Adipocyte (in vitro differentiated cells): ENCODE measurements around the gene SUPT16H.
"Not testable (repeated sequence)": the region's sequence is repeated elsewhere in the genome, so short reads cannot be mapped to it uniquely, and the experiment has no call there.

ENCODE experiments used
- DNase-seq: peaks from one replicate; pipeline ENCODE4 v3.0.0-alpha.2; 2015; ENCODE audit warnings: low read depth
- H3K27me3 ChIP-seq: replicated peaks from 2 replicates; pipeline ENCODE4 v1.7.0; 2013; ENCODE audit warnings: mild to moderate bottlenecking, low read length, moderate library complexity; ENCODE audit not compliant: control insufficient read depth, insufficient read depth
- H3K36me3 ChIP-seq: 2 replicates; pipeline ENCODE4 v1.7.0; 2013; ENCODE audit warnings: low read length, mild to moderate bottlenecking, moderate library complexity; ENCODE audit not compliant: control insufficient read depth, insufficient read depth, severe bottlenecking
- H3K4me1 ChIP-seq: 2 replicates; pipeline ENCODE4 v1.7.0; 2013; ENCODE audit warnings: mild to moderate bottlenecking, low read length, moderate library complexity; ENCODE audit not compliant: control insufficient read depth, insufficient read depth
- H3K4me3 ChIP-seq: 2 replicates; pipeline ENCODE4 v1.7.0; 2013; ENCODE audit warnings: mild to moderate bottlenecking, low read length, moderate library complexity
- H3K9ac ChIP-seq: 2 replicates; pipeline ENCODE4 v1.7.0; 2013; ENCODE audit warnings: mild to moderate bottlenecking, low read length, moderate library complexity
- H3K9me3 ChIP-seq: 2 replicates; pipeline ENCODE4 v1.7.0; 2013; ENCODE audit warnings: mild to moderate bottlenecking, low read length, moderate library complexity; ENCODE audit not compliant: control insufficient read depth

Gene SUPT16H

DNA sequence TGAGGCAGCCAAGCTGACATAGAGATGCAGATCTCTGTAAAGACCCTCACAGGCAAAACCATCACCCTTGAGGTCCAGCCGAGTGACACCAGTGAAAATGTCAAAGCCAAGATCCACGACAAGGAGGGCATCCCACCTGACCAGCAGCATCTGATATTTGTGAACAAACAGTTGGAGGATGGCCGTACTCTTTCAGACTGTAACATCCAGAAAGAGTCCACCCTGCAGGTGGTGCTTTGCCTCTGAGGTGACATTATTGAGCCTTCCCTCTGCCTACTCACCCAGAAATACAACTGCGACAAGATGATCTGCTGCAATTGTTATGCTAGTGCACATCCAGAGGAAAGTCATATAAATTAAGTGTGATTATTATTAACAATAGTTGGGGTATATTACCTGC lies 15.1 kb upstream of the SUPT16H start:
- DNase-seq = no peak
- H3K27me3 ChIP-seq = no peaks in the 10 kb centered on the region
- no peak overlapping the region for H3K4me3 ChIP-seq
- no peak overlapping the region for H3K9ac ChIP-seq
- H3K36me3 ChIP-seq = peaks cover 94% of the 10 kb centered on the region
- H3K9me3 ChIP-seq = no peaks in the 10 kb centered on the region
- H3K4me1 ChIP-seq = no peaks in the 10 kb centered on the region

DNA sequence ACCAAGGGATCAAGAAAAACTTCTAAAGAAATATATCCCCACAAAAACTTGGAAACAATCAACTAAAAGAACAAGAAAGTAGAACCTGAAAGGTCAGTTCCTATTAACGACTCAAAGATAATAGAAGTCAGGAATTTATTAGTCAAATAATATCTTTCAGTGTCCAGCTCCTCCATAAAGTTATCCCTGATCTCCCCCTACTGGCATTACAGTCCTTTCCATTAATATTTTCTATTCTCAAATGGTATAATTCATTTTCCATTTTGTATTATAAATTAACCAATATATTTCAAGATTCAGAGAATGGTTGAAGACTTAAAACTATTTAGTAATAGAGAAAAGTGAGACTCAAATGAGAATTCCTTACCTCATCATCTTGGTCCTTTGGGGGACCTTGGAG lies 11.6 kb upstream of the SUPT16H start:
- peaks cover 96% of the 10 kb centered on the region for H3K36me3 ChIP-seq
- DNase-seq = no peak
- H3K9me3 ChIP-seq = no peaks in the 10 kb centered on the region
- H3K4me1 ChIP-seq = peaks cover 3% of the 10 kb centered on the region
- no peaks in the 10 kb centered on the region for H3K27me3 ChIP-seq
- H3K9ac ChIP-seq = no peak overlapping the region
- H3K4me3 ChIP-seq = no peak overlapping the region

DNA sequence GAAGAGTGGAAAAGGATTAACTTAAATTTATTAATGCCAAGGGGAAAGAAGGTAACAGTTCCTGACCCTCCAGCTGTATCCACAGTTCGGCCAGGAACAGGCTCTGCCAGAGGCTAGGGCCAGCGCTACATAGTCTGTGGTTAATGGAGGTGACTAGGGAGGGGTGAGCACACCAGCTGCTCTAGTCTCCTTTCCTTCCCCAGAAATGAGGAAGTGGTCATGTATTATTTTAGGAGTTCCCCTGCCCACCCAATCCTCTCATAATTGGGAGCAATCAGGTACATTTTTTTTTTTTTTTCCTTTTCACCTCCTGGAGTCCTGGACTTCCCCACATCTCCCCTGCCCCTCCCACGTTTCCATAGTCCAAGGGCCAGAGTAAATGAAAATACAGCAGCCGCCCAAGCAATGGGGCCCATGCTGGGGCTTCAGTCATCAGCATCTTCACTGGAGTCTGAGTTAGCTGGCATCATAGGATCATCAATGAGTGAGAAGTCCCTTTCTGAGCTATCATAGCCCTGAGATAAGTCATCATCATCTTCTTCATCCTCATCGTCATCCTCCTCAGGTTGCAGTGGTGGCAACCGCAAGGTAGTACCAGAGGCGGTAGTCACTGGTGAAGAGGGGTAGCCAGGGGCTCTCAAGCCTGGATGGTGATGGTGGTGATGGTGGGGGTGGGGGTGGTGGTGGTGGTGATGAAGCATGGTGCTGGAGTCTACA lies 1.5 kb upstream of the SUPT16H start:
- Histone ChIP-seq H3K4me1 (peaks cover 20% of the 10 kb centered on the region), H3K9me3 (no peaks in the 10 kb centered on the region), H3K9ac (peak overlapping the region; percentile 96), H3K4me3 (peak overlapping the region; percentile 98), H3K27me3 (no peaks in the 10 kb centered on the region), H3K36me3 (peaks cover 50% of the 10 kb centered on the region)
- no peak for DNase-seq

DNA sequence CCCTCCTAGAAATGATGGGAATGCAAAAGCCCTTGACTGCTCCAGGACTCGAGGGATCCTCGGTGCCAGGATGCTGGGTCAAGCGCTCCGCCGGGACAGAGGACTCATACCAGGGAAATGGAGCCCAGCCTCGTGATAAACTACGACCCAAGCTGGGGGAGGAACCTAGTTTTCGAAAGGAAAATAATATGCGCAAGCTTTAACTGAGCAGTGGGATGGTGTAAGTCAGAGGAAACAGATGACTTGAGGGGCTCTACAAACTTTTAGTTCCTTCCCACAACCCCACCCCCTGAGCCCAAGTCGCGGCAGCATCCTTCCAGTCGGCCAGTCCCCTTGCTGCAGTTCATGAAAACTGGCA lies 654 bp upstream of the SUPT16H start:
- peak overlapping the region; percentile 96 for H3K9ac ChIP-seq
- no peak for DNase-seq
- peak overlapping the region; percentile 98 for H3K4me3 ChIP-seq
- peaks cover 20% of the 10 kb centered on the region for H3K4me1 ChIP-seq
- H3K9me3 ChIP-seq = no peaks in the 10 kb centered on the region
- H3K27me3 ChIP-seq = no peaks in the 10 kb centered on the region
- peaks cover 41% of the 10 kb centered on the region for H3K36me3 ChIP-seq

DNA sequence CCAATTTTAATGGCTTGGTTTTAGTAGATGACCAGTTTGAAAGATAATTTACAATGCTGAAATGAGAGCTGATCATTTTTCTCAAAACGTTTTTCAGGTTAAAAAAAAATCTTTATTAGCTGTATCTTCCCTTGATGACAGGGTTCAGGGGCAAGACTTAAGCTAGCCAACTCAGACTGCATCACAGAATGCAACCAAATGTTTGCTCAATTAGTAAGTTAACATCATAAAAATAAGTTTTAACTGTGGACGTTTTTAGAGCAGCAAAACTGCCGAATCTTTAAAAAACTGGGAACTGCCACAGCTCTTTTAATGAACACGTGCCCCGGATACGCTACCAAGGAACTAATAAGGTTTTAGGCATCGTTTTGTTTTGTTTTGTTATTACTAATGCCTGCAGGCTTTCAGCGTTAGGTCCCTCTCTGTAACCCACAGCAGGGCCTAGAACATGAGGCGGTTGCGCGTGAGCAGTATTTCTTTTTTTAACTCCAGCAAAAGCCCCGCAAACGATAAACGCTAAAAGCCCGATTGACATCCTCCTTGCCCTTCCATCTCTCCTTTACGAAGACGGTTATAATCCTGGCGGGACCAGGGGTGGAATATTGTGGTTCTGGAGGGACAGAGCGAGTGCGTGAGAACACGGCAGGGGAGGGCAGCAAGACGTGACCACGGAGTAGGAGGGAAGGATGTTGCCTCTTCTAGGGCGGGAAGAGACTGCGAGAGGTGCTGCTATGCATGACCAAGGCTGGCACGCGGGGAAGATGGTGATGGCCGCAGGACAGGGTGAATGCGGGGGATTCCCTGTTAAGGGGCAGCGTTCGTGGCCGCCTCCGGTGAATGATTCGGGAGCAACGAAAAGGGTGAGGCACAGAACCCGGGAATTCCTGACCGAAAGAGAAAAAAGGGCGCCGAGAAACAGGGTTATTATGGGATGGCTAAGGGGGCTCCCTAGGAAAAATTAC lies 652 bp downstream of the SUPT16H start:
- H3K27me3 ChIP-seq = no peaks in the 10 kb centered on the region
- no peaks in the 10 kb centered on the region for H3K9me3 ChIP-seq
- H3K4me3 ChIP-seq = peak overlapping the region; percentile 98
- DNase-seq = peak; percentile 77
- H3K9ac ChIP-seq = peak overlapping the region; percentile 96
- peaks cover 20% of the 10 kb centered on the region for H3K4me1 ChIP-seq
- peaks cover 28% of the 10 kb centered on the region for H3K36me3 ChIP-seq

DNA sequence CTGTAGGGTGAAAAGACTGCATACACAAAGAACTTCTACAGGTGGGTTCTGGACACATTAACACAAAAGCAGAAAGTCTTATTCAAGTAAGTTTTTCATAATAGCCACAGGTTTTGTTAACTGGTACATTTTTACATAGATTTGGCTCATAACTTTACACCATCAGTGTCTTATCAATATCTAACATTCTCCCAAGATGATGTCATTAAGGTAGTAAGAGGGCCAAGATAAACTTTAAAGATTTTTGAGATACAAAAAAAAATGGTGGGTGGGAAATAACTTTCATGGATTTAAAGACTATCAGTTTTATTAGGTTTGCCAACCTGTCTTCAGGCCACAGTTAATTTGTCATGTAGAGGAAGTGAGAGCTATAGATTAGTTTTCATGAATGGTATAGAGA lies 1.7 kb downstream of the SUPT16H start:
- peak overlapping the region; percentile 98 for H3K4me3 ChIP-seq
- no peak for DNase-seq
- no peaks in the 10 kb centered on the region for H3K9me3 ChIP-seq
- peaks cover 22% of the 10 kb centered on the region for H3K36me3 ChIP-seq
- H3K27me3 ChIP-seq = no peaks in the 10 kb centered on the region
- peaks cover 20% of the 10 kb centered on the region for H3K4me1 ChIP-seq
- peak overlapping the region; percentile 96 for H3K9ac ChIP-seq

DNA sequence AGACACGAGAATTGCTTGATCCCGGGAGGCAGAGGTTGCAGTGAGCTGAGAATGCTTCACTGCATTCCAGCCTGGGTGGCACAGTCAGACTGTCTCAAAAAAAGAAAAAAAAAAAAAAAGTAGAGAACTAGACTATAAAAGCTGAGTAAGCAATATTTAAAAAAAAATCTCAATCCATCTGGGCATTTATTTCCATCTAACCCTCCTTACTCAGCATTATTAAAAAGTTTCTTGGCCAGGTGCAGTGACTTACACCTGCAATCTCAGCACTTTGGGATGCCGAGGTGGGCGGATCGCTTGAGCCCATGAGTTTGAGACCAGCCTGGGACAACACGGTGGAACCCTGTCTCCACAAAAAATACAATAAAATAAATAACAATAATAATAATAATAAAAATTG lies 4.5 kb downstream of the SUPT16H start:
- H3K4me3 ChIP-seq = no peak overlapping the region
- no peaks in the 10 kb centered on the region for H3K27me3 ChIP-seq
- DNase-seq = no peak
- no peaks in the 10 kb centered on the region for H3K9me3 ChIP-seq
- H3K36me3 ChIP-seq = peaks cover 8% of the 10 kb centered on the region
- H3K4me1 ChIP-seq = peaks cover 14% of the 10 kb centered on the region
- H3K9ac ChIP-seq = no peak overlapping the region

DNA sequence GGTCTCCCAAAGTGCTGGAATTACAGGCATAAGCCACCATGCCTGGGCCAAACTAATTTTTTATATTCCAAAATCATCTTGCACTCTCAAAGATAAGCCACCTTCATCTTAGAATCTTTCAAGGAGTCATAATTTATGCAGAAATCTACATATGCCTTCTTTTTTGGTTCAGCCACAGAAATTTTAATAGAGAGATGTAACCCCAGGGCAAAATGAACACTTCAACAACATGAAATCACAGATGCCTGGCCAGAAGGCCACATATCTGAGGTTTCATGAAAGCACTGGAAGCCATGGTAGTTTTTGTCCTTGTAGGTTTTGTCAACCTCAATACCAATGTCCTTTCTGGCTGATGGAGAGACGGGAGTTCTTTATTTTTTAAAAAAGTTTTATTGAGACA lies 9.8 kb downstream of the SUPT16H start:
- peaks cover 48% of the 10 kb centered on the region for H3K36me3 ChIP-seq

DNA sequence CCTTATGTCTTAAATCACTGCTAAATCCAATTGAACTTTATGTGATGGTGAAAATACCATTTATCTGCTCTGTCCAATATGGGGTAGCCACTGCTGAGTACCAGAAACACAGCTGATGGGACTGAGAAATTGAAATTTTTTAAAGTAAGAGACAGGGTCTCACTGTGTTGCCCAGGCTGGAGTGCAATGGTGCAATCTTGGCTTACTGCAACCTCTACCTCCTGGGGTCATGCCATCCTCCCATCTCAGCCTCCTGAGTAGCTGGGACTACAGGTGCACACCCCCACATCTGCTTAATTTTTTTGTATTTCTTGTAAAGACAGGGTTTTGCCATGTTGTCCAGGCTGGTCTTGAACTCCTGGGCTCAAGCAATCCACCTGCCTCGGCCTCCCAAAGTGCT lies 11.0 kb downstream of the SUPT16H start:
- DNase-seq, H3K4me1 ChIP-seq, H3K9me3 ChIP-seq, H3K27me3 ChIP-seq, H3K9ac ChIP-seq, H3K4me3 ChIP-seq: not testable (repeated sequence)
- H3K36me3 ChIP-seq = peaks cover 59% of the 10 kb centered on the region

More for the DNA sequence above, 9.8 kb downstream of the SUPT16H start:
- no peak for DNase-seq
- Histone ChIP-seq H3K9me3 (no peaks in the 10 kb centered on the region), H3K27me3 (no peaks in the 10 kb centered on the region), H3K9ac (no peak overlapping the region), H3K4me3 (no peak overlapping the region), H3K4me1 (no peaks in the 10 kb centered on the region)

DNA sequence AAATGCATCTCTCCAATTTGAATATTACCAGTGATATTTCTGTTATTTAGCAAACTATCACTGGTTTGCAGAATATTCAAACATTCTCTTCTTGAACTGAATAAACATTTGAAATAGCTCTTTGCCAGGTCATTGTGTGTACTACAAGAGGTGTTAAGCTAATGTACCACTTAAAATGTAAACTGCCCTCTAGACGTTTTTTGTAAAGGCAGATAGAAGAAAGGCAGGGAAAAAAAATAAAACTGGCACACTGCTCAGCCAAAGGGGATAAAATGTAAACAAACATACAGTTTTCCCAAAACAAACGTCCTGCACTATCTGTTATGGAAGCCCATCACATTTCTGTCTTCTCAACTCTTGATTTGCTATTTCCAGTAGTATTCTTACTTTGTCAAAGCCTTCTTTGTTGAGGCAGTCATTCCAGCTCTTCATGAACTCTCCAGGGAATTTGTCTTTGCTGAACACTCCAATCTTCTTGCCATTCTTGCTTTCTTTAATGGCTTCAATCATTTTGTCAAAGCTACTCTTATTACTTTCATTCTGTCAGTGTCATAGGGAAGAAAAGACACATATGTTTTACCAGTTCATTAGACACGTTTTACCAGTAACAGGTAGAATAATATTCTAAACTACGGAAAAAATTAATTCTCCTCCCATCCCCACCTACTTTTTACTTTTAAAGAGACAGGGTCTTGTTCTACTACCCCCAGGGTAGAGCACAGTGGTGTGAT lies 13.7 kb downstream of the SUPT16H start:
- H3K9me3 ChIP-seq = no peaks in the 10 kb centered on the region
- H3K9ac ChIP-seq = no peak overlapping the region
- no peak overlapping the region for H3K4me3 ChIP-seq
- peaks cover 78% of the 10 kb centered on the region for H3K36me3 ChIP-seq
- H3K4me1 ChIP-seq = no peaks in the 10 kb centered on the region
- H3K27me3 ChIP-seq = no peaks in the 10 kb centered on the region
- no peak for DNase-seq

DNA sequence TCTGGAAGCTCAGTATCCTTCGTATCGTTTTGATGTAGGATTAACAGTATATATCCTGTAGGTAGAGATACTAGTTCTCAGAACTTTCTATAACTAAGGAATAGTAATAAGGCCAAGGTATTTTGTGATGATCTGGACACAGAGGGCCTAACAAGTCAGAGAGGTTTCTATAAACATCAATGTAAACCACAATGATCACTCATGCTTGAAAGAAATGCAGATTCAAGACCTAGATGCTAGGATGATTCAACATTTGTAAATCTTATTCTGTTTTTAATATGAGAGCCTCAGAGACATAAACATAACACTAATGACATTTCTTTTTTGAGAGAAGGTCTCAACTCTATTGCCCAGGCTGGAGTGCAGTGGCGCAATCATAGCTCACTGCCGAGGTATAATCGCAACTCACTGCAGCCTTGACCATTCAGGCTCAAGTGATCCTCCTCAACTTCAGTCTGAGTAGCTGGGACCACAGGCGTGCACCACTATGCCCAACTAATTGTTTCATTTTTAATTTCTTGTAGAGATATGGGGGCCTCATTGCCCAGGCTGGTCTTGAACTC lies 16.2 kb downstream of the SUPT16H start:
- Histone ChIP-seq H3K4me1 (no peaks in the 10 kb centered on the region), H3K27me3 (no peaks in the 10 kb centered on the region), H3K9ac (no peak overlapping the region), H3K9me3 (no peaks in the 10 kb centered on the region), H3K4me3 (no peak overlapping the region), H3K36me3 (peaks cover 96% of the 10 kb centered on the region)
- DNase-seq = no peak
